Activated naive CD8-positive, alpha-beta T cell (primary cell): ENCODE results near the gene PCSK5.

Source experiments
- H3K27ac Mint-ChIP-seq: one replicate; pipeline ENCODE4 v1.8.0; 2021; ENCODE audit warnings: mixed read lengths
- H3K27me3 Mint-ChIP-seq: one replicate; pipeline ENCODE4 v1.8.0; 2021; ENCODE audit warnings: mixed read lengths
- H3K36me3 Mint-ChIP-seq: one replicate; pipeline ENCODE4 v1.8.0; 2021; ENCODE audit warnings: mixed read lengths
- H3K4me1 Mint-ChIP-seq: one replicate; pipeline ENCODE4 v1.8.0; 2021; ENCODE audit warnings: low read depth, mixed read lengths
- H3K4me3 Mint-ChIP-seq: one replicate; pipeline ENCODE4 v1.8.0; 2021; ENCODE audit warnings: mild to moderate bottlenecking, mixed read lengths
- H3K9me3 Mint-ChIP-seq: one replicate; pipeline ENCODE4 v1.8.0; 2021; ENCODE audit warnings: low read depth, mixed read lengths

Gene PCSK5

DNA sequence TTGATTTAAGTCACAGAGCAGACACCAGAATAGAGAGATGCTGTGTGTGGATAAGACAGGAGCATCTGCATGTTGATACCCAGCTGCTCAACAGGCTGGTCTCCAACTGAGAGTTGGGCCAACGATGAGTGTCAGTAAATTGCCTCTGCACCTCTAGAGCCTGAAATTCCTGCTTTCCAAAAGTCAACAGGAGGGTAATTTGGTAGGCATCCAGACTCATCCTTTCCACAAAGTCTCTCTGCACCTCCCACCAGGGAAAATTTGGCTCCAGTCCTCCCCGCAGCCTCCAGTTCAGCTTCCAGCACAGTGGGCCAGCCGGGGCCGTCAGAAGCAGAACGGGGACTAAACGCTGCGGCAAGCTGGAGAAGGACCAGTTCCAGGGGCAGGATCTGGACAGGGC lies 366.8 kb downstream of the PCSK5 start:
- no peak overlapping the region for H3K4me3 Mint-ChIP-seq
- no peak overlapping the region for H3K27ac Mint-ChIP-seq
- peaks cover 1% of the 10 kb centered on the region for H3K27me3 Mint-ChIP-seq
- H3K36me3 Mint-ChIP-seq = no peaks in the 10 kb centered on the region
- no peaks in the 10 kb centered on the region for H3K9me3 Mint-ChIP-seq
- H3K4me1 Mint-ChIP-seq = no peaks in the 10 kb centered on the region

- Mint-ChIP-seq H3K36me3 (peaks cover 3% of the 10 kb centered on the region), H3K4me1 (no peaks in the 10 kb centered on the region), H3K27ac (no peak overlapping the region), H3K9me3 (no peaks in the 10 kb centered on the region), H3K27me3 (peaks cover 2% of the 10 kb centered on the region), H3K4me3 (no peak overlapping the region)
These were observed 376.3 kb downstream of the PCSK5 start for GRCh38 chr9:76266649-76267283.

DNA sequence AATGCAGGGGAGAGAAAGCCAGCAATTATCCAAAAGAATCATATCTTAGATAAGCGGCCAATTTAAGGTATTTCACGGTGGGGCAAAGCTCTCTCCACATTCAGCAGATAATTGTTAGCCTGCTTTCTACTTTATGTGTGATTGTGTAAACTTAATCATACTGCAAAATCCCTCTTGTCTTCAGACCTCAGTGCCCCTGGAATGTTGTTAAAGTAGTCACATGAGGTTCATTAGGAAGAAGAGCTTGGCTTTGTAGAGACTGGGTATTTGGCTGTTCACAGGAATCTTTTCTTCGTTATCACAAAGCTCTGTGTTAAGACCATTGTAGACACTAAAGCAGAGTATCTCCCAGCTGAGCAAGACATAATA lies 376.8 kb downstream of the PCSK5 start:
- Mint-ChIP-seq H3K27me3 (peaks cover 2% of the 10 kb centered on the region), H3K9me3 (no peaks in the 10 kb centered on the region), H3K4me1 (no peaks in the 10 kb centered on the region), H3K4me3 (no peak overlapping the region), H3K36me3 (peaks cover 3% of the 10 kb centered on the region), H3K27ac (no peak overlapping the region)

- Mint-ChIP-seq H3K27me3 (no peaks in the 10 kb centered on the region), H3K9me3 (no peaks in the 10 kb centered on the region), H3K4me1 (no peaks in the 10 kb centered on the region), H3K36me3 (no peaks in the 10 kb centered on the region), H3K27ac (no peak overlapping the region), H3K4me3 (no peak overlapping the region)
These were observed 379.3 kb downstream of the PCSK5 start for GRCh38 chr9:76269789-76270188.

GRCh38 chr9:76271755-76272154 lies 381.3 kb downstream of the PCSK5 start:
- Mint-ChIP-seq H3K27ac (no peak overlapping the region), H3K36me3 (no peaks in the 10 kb centered on the region), H3K9me3 (no peaks in the 10 kb centered on the region), H3K4me3 (no peak overlapping the region), H3K27me3 (no peaks in the 10 kb centered on the region), H3K4me1 (no peaks in the 10 kb centered on the region)

- no peaks in the 10 kb centered on the region for H3K9me3 Mint-ChIP-seq
- H3K4me1 Mint-ChIP-seq = no peaks in the 10 kb centered on the region
- H3K4me3 Mint-ChIP-seq = no peak overlapping the region
- no peak overlapping the region for H3K27ac Mint-ChIP-seq
- no peaks in the 10 kb centered on the region for H3K36me3 Mint-ChIP-seq
- H3K27me3 Mint-ChIP-seq = no peaks in the 10 kb centered on the region
These were observed 398.6 kb downstream of the PCSK5 start for GRCh38 chr9:76289042-76289441.

GRCh38 chr9:76289703-76290102 lies 399.2 kb downstream of the PCSK5 start:
- no peaks in the 10 kb centered on the region for H3K4me1 Mint-ChIP-seq
- no peaks in the 10 kb centered on the region for H3K27me3 Mint-ChIP-seq
- H3K27ac Mint-ChIP-seq = no peak overlapping the region
- no peak overlapping the region for H3K4me3 Mint-ChIP-seq
- H3K9me3 Mint-ChIP-seq = no peaks in the 10 kb centered on the region
- H3K36me3 Mint-ChIP-seq = no peaks in the 10 kb centered on the region

DNA sequence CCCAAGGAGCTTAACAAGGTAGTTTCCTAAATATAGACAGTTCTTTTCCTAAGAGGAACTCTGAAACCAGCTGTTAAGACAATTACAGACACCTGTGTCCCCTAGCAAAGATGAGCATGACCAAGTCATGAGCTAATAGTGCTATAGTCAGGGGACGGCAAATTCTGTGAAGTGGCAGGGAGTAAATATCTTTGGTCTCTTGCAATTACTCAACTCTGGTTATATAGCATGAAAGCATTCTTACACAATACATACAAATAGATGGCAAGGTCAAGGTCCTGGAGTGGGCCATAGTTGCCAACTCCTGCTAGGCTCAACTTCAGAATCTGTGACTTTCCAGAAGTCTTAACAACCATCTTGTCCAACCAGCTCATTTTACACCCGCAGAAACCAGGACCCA lies 400.1 kb downstream of the PCSK5 start:
- H3K27me3 Mint-ChIP-seq = no peaks in the 10 kb centered on the region
- H3K4me1 Mint-ChIP-seq = no peaks in the 10 kb centered on the region
- H3K27ac Mint-ChIP-seq = no peak overlapping the region

DNA sequence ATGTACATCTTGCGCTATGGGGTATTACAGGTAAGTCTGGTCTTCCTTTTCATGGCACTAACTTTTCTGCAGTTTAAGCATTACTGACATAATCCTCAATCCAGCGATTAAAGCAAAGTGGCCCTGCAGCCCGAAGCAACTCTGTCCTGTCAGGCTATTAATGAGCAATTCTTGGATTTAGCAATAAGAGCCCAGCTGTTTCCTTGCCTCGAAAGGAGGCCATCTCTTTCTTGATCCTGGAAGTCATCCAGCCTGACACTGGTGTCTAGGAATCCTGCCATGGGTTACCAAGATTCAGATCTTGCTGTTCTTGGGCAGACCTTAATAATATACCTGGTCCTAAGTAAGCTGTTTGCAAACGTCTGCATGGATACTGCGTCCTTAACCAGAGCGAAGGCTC lies 401.8 kb downstream of the PCSK5 start:
- Mint-ChIP-seq H3K9me3 (no peaks in the 10 kb centered on the region), H3K4me3 (no peak overlapping the region), H3K27ac (no peak overlapping the region), H3K27me3 (no peaks in the 10 kb centered on the region), H3K4me1 (no peaks in the 10 kb centered on the region), H3K36me3 (no peaks in the 10 kb centered on the region)

More for the DNA sequence above, 400.1 kb downstream of the PCSK5 start:
- Mint-ChIP-seq H3K4me3 (no peak overlapping the region), H3K9me3 (no peaks in the 10 kb centered on the region), H3K36me3 (no peaks in the 10 kb centered on the region)

- Mint-ChIP-seq H3K36me3 (no peaks in the 10 kb centered on the region), H3K9me3 (no peaks in the 10 kb centered on the region), H3K27ac (no peak overlapping the region), H3K4me1 (no peaks in the 10 kb centered on the region), H3K4me3 (no peak overlapping the region), H3K27me3 (no peaks in the 10 kb centered on the region)
These were observed 402.2 kb downstream of the PCSK5 start for GRCh38 chr9:76292658-76293057.

GRCh38 chr9:76294301-76294700 lies 403.8 kb downstream of the PCSK5 start:
- H3K4me1 Mint-ChIP-seq = no peaks in the 10 kb centered on the region
- H3K36me3 Mint-ChIP-seq = no peaks in the 10 kb centered on the region
- no peaks in the 10 kb centered on the region for H3K9me3 Mint-ChIP-seq
- H3K4me3 Mint-ChIP-seq = no peak overlapping the region
- H3K27me3 Mint-ChIP-seq = no peaks in the 10 kb centered on the region
- H3K27ac Mint-ChIP-seq = no peak overlapping the region

DNA sequence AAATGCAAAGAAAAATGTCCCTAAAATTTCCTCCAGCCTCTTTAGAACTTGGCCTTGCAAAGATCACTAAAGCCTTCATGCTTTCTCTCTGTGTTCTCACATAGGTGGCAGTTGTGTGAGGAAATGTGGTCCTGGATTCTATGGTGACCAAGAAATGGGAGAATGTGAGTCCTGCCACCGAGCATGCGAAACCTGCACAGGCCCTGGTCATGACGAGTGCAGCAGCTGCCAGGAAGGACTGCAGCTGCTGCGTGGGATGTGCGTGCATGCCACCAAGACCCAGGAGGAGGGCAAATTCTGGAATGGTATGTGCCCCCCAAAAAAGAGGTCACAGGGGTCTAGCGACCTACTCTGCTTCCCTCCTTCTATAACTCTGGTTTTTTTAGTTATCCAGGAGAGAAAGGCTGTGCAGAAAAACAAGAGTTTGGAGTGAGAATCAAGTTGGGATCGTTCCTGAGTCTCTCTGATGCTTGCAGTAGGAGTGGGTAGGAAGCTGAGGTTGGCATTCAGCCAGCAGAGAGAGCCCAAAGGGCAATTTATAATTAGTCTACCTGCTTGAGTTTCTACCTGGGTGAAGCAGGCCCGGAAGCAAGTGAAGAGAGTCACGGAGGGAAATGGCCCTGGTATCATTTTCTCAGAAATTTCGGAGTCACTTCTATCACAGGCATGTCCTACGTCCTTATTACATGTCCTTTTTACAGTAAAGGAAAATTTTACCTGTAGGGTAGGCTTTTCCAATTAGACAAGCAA lies 406.3 kb downstream of the PCSK5 start:
- H3K4me3 Mint-ChIP-seq = no peak overlapping the region
- H3K4me1 Mint-ChIP-seq = no peaks in the 10 kb centered on the region
- no peaks in the 10 kb centered on the region for H3K27me3 Mint-ChIP-seq
- no peaks in the 10 kb centered on the region for H3K36me3 Mint-ChIP-seq
- no peaks in the 10 kb centered on the region for H3K9me3 Mint-ChIP-seq
- H3K27ac Mint-ChIP-seq = no peak overlapping the region

GRCh38 chr9:76297721-76298239 lies 407.3 kb downstream of the PCSK5 start:
- Mint-ChIP-seq H3K9me3 (no peaks in the 10 kb centered on the region), H3K36me3 (no peaks in the 10 kb centered on the region), H3K27me3 (no peaks in the 10 kb centered on the region), H3K4me3 (no peak overlapping the region), H3K4me1 (no peaks in the 10 kb centered on the region), H3K27ac (no peak overlapping the region)

GRCh38 chr9:76298521-76299144 lies 408.2 kb downstream of the PCSK5 start:
- Mint-ChIP-seq H3K9me3 (no peaks in the 10 kb centered on the region), H3K27ac (no peak overlapping the region), H3K27me3 (no peaks in the 10 kb centered on the region), H3K4me1 (no peaks in the 10 kb centered on the region), H3K36me3 (no peaks in the 10 kb centered on the region), H3K4me3 (no peak overlapping the region)

DNA sequence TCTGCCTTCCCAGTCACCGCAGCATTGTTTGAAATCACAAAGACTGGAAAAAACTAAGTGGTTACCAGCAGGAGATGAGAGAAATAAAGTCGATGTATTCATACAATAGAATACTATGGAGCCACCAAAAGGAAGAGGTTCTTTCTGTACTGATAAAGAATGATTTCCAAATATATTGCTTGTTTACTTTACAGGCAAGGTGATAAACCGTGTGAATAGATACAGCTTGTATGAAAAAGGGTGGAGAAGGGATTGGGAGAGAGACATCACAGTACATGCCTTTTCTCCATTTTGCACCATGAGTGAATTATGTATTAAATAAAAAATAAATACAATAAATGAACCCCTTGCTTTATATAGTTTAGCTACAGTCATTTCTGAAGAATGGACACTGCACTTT lies 412.1 kb downstream of the PCSK5 start:
- Mint-ChIP-seq H3K4me1 (no peaks in the 10 kb centered on the region), H3K27me3 (peaks cover 2% of the 10 kb centered on the region), H3K36me3 (no peaks in the 10 kb centered on the region), H3K4me3 (no peak overlapping the region), H3K9me3 (no peaks in the 10 kb centered on the region), H3K27ac (no peak overlapping the region)
